Measurements from ENCODE around the gene WASL. TPM values are rescaled to one million over a fixed set of nuclear protein-coding genes. Genes with fewer than 3 reads are reported as not detected.
A peak's percentile ranks its signal among the peaks of the same experiment; 100 is the strongest.

WASL gene
- total and polyA plus RNA-seq, 2 of the 13 experiments (the other 11 are each of a cell fraction or from before 2014, with no cell fraction given) = 7.9 to 12.8 TPM

DNA sequence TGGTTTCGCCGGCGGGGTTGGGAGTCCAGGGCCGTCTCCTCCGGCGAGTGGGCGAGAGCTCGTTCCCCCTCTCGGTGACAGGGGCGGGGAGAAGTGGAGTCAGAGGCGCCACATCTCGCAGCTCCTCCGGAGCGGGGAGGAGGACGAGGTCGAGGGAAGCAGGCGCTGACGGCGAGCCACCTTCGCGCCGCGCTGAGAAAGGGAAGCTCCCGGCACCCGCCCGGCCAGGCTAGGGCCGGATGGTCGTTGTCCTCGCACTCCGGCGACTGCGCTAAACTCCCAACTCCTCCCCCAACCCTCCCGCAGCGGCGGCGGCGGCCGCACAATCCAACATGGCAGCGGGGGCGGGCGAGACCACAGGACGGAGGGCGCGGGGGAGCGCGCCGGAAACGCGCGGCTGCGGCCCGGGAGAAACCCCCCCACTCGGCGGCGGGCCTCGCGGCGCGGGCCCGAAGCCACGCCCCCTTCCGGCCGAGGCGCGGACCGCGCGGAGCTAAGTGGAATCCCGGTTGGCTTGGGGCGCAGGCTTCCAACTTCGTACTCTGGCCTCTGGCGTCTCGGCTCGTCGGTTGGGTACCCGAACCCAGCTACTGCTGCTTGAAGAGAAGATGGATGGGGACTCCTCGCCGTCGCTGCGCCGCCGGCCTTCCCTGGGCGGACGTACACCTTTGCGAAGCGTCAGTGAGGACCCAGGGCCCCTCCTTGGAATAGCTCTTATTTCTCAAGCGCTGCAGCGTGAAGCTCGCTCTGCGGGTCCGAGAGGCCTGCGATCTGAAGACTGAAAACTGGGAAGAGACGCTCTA is at the start of gene WASL (continued):
- TF ChIP-seq, protein P1, sequence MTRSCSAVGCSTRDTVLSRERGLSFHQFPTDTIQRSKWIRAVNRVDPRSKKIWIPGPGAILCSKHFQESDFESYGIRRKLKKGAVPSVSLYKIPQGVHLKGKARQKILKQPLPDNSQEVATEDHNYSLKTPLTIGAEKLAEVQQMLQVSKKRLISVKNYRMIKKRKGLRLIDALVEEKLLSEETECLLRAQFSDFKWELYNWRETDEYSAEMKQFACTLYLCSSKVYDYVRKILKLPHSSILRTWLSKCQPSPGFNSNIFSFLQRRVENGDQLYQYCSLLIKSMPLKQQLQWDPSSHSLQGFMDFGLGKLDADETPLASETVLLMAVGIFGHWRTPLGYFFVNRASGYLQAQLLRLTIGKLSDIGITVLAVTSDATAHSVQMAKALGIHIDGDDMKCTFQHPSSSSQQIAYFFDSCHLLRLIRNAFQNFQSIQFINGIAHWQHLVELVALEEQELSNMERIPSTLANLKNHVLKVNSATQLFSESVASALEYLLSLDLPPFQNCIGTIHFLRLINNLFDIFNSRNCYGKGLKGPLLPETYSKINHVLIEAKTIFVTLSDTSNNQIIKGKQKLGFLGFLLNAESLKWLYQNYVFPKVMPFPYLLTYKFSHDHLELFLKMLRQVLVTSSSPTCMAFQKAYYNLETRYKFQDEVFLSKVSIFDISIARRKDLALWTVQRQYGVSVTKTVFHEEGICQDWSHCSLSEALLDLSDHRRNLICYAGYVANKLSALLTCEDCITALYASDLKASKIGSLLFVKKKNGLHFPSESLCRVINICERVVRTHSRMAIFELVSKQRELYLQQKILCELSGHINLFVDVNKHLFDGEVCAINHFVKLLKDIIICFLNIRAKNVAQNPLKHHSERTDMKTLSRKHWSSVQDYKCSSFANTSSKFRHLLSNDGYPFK (CRISPR knock-in tag; IDR thresholded peaks at IDR 0.05; ENCODE audit: borderline replicate concordance) = peak; percentile 48; the same call in 1 of the 2 replicates
- TF ChIP-seq CBX2 (IDR thresholded peaks at IDR 0.05; ENCODE audit: low read depth, low read length) (no peak), CBX2 (CRISPR knock-in tag; IDR thresholded peaks at IDR 0.05; ENCODE audit: low read depth) (peak; percentile 77; the same call in 1 of the 2 replicates), FOXA3 (CRISPR knock-in tag; IDR thresholded peaks at IDR 0.05) (peak; percentile 31; the same call in 1 of the 2 replicates), RARG (CRISPR knock-in tag; IDR thresholded peaks at IDR 0.05; ENCODE audit: low read depth) (0 out of 2 replicates have a peak, but pooled peaks have one; percentile 60), JDP2 (CRISPR knock-in tag; IDR thresholded peaks at IDR 0.05; ENCODE audit: borderline replicate concordance) (0 out of 2 replicates have a peak, but pooled peaks have one; percentile 48), ZNF619 (CRISPR knock-in tag; IDR thresholded peaks at IDR 0.05) (no peak), E2F2 (CRISPR knock-in tag; IDR thresholded peaks at IDR 0.05; ENCODE audit: borderline replicate concordance) (0 out of 2 replicates have a peak, but pooled peaks have one; percentile 17), NFATC3 (CRISPR knock-in tag; IDR thresholded peaks at IDR 0.05) (no peak), MAF1 (CRISPR knock-in tag; IDR thresholded peaks at IDR 0.05; ENCODE audit: borderline replicate concordance) (0 out of 2 replicates have a peak, but pooled peaks have one; percentile 82), AKAP8 (CRISPR knock-in tag; IDR thresholded peaks at IDR 0.05) (peak; percentile 76), MAZ (IDR thresholded peaks at IDR 0.05; ENCODE audit: borderline replicate concordance, low read depth, low read length) (peak; percentile 87; the same call in 1 of the 2 replicates), MAZ (CRISPR knock-in tag; IDR thresholded peaks at IDR 0.05; ENCODE audit: low read depth) (peak; percentile 85), EEA1 (CRISPR knock-in tag; IDR thresholded peaks at IDR 0.05; ENCODE audit: borderline replicate concordance) (0 out of 2 replicates have a peak, but pooled peaks have one; percentile 44), JUND (CRISPR knock-in tag; IDR thresholded peaks at IDR 0.05) (no peak), ZNF101 (CRISPR knock-in tag; IDR thresholded peaks at IDR 0.05; ENCODE audit: borderline replicate concordance, low read depth) (0 out of 2 replicates have a peak, but pooled peaks have one; percentile 43), RFXANK (CRISPR knock-in tag; IDR thresholded peaks at IDR 0.05) (no peak), SNRNP70 (IDR thresholded peaks at IDR 0.05; ENCODE audit: low read depth, low read length) (no peak), ZKSCAN8 (CRISPR knock-in tag; IDR thresholded peaks at IDR 0.05; ENCODE audit: borderline replicate concordance) (peak; percentile 10; the same call in 1 of the 2 replicates), SSRP1 (CRISPR knock-in tag; IDR thresholded peaks at IDR 0.05) (no peak)
- TF ChIP-seq, protein P2, sequence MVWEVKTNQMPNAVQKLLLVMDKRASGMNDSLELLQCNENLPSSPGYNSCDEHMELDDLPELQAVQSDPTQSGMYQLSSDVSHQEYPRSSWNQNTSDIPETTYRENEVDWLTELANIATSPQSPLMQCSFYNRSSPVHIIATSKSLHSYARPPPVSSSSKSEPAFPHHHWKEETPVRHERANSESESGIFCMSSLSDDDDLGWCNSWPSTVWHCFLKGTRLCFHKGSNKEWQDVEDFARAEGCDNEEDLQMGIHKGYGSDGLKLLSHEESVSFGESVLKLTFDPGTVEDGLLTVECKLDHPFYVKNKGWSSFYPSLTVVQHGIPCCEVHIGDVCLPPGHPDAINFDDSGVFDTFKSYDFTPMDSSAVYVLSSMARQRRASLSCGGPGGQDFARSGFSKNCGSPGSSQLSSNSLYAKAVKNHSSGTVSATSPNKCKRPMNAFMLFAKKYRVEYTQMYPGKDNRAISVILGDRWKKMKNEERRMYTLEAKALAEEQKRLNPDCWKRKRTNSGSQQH (CRISPR knock-in tag; IDR thresholded peaks at IDR 0.05; ENCODE audit: low read depth) = peak; percentile 83
- TF ChIP-seq, protein P3, sequence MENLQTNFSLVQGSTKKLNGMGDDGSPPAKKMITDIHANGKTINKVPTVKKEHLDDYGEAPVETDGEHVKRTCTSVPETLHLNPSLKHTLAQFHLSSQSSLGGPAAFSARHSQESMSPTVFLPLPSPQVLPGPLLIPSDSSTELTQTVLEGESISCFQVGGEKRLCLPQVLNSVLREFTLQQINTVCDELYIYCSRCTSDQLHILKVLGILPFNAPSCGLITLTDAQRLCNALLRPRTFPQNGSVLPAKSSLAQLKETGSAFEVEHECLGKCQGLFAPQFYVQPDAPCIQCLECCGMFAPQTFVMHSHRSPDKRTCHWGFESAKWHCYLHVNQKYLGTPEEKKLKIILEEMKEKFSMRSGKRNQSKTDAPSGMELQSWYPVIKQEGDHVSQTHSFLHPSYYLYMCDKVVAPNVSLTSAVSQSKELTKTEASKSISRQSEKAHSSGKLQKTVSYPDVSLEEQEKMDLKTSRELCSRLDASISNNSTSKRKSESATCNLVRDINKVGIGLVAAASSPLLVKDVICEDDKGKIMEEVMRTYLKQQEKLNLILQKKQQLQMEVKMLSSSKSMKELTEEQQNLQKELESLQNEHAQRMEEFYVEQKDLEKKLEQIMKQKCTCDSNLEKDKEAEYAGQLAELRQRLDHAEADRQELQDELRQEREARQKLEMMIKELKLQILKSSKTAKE (CRISPR knock-in tag; IDR thresholded peaks at IDR 0.05; ENCODE audit: borderline replicate concordance) = peak; percentile 42; the same call in 1 of the 2 replicates
